ENCODE data around the gene ZC3H13. TPM values are rescaled to one million over a fixed set of nuclear protein-coding genes. Genes with fewer than 3 reads are reported as not detected.
A peak's percentile ranks its signal among the peaks of the same experiment; 100 is the strongest.

The ZC3H13 gene
- total and polyA plus RNA-seq, 7 experiments from 2014 or later: 34.4 to 67.0 (median 46.2) TPM

DNA sequence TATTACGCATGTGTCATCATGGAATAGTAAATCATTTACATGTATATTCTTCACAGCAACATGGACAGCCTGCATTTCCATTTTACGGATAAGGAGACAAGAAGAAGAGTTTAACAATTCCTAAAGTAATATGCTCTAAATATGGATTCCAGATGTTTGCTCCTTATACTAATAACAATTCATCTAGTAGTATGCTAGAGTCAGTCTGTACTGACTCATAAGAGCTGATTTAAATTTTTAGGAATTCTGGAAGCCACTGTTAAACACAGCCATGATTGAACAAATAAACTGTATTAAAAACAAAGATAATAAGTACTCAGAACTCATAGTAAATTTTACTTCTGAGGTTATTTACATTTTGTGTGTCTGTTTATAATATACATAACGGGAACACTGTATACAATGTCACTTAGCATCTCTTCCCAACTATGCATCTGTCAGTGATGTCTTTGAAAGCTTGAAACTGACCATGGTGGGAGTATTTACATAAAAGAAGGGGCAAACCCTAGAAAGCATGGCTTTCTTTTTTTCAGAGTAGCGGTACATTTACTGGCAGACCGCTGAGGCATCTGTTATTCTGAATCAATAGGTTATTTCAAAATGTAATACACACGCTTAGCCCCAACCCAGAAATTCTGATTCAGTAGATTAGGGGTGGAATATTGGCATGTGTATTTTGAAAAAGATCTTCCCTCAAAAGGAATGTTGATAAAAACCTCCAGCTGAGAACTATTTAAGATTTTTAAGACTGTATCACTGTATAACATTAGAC, 12.9 kb downstream of the ZC3H13 start:
- DNase-seq (no peak), ATAC-seq (no peak)
- intact Hi-C loops (cut with micrococcal nuclease): no loop called here
- no peak overlapping the region for H3K4me3 ChIP-seq (ENCODE audit: low read length)
- H3K36me3 Mint-ChIP-seq: peaks cover 11 to 65% (median 47%) of the 10 kb centered on the region in 5 donors
- POLR2A ChIA-PET: no interaction called here
- H3K27ac ChIP-seq (ENCODE audit: low read depth, low read length): no peak overlapping the region
- no peaks in the 10 kb centered on the region for H3K9me3 ChIP-seq (ENCODE audit: control insufficient read depth in 2 of 3, low read length in 3 of 3)
- peaks cover 0 to 35% (median 6%) of the 10 kb centered on the region in 7 donors for H3K4me1 Mint-ChIP-seq
- CTCF ChIA-PET: no interaction called here
- H3K4me1 ChIP-seq (ENCODE audit: control insufficient read depth in 2 of 2, insufficient read depth in 2 of 2, low read length in 2 of 2): no peaks in the 10 kb centered on the region
- no peak overlapping the region for H3K27ac Mint-ChIP-seq
- no peaks in the 10 kb centered on the region for H3K27me3 ChIP-seq (ENCODE audit: control insufficient read depth in 2 of 2, insufficient read depth in 2 of 2, low read length in 2 of 2)
- H3K4me3 Mint-ChIP-seq: no peak overlapping the region
- no peaks in the 10 kb centered on the region for H3K9me3 Mint-ChIP-seq
- H3K36me3 ChIP-seq (ENCODE audit: control insufficient read depth in 2 of 3, insufficient read depth in 3 of 3, low read length in 3 of 3): peaks cover 6 to 26% (median 16%) of the 10 kb centered on the region in 3 experiments
- H3K27me3 Mint-ChIP-seq: no peaks in the 10 kb centered on the region

DNA sequence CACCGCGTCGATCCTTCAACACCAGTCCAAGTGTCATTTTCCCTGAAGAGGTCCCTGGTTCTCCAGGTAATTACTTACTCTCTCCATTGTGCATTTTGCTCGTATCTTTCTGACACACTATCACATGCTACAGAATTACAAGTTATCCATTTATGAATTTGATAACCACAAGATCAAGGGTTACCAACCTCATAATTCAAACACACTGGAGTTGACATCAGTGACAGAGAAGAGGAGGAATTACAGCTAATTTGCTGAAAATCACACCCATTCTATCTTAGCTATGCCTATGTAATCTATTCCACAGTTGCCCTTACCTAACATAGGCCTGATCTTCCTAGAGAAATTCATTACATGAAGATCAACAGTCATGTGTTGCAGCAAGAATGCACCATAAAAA, 14.2 kb downstream of the ZC3H13 start:
- Mint-ChIP-seq H3K27ac (peak overlapping the region in 1 of 9 donors; percentile 75), H3K9me3 (no peaks in the 10 kb centered on the region), H3K27me3 (no peaks in the 10 kb centered on the region), H3K4me3 (no peak overlapping the region), H3K4me1 (peaks cover 2 to 36% (median 10%) of the 10 kb centered on the region in 7 donors), H3K36me3 (peaks cover 15 to 77% (median 60%) of the 10 kb centered on the region in 5 donors)
- H3K9me3 ChIP-seq (ENCODE audit: control insufficient read depth in 2 of 3, low read length in 3 of 3): no peaks in the 10 kb centered on the region
- H3K27ac ChIP-seq (ENCODE audit: low read depth, low read length): no peak overlapping the region
- DNase-seq: no peak
- POLR2A ChIA-PET: no interaction called here
- H3K27me3 ChIP-seq (ENCODE audit: control insufficient read depth in 2 of 2, insufficient read depth in 2 of 2, low read length in 2 of 2): no peaks in the 10 kb centered on the region
- no peak for ATAC-seq
- H3K4me1 ChIP-seq (ENCODE audit: control insufficient read depth in 2 of 2, insufficient read depth in 2 of 2, low read length in 2 of 2): no peaks in the 10 kb centered on the region
- CTCF ChIA-PET: no interaction called here
- peaks cover 6 to 26% (median 16%) of the 10 kb centered on the region in 3 experiments for H3K36me3 ChIP-seq (ENCODE audit: control insufficient read depth in 2 of 3, insufficient read depth in 3 of 3, low read length in 3 of 3)
- intact Hi-C loops (cut with micrococcal nuclease): no loop called here
- H3K4me3 ChIP-seq (ENCODE audit: low read length): no peak overlapping the region

DNA sequence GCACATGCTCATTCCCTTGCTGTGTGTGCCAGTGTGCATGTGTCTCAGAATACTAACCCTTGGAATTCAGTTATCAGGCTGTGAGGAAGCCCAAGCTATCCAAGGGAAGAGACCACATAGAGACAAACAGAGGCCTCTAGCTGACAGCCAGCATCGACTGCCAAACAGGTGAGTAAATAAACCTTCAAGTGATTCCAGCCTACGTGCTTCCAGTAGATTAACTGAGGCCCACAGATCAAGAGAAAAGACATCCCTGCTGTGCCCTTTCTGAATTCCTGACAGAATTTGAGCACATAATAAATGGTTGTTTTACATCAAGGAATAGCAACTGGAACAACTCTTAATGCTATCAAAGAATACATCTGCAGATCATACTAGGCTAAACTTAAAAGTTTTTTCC, 17.5 kb downstream of the ZC3H13 start:
- no peaks in the 10 kb centered on the region for H3K4me1 ChIP-seq (ENCODE audit: control insufficient read depth in 2 of 2, insufficient read depth in 2 of 2, low read length in 2 of 2)
- intact Hi-C loops (cut with micrococcal nuclease): loop anchor here in 1 of 2 donors (2.0 kb wide), 1 partner anchor 14 kb away; no protein-coding TSS in a partner anchor
- ATAC-seq: no peak
- peaks cover 10 to 47% (median 11%) of the 10 kb centered on the region in 7 donors for H3K4me1 Mint-ChIP-seq
- no peak overlapping the region for H3K4me3 ChIP-seq (ENCODE audit: low read length)
- H3K27ac ChIP-seq (ENCODE audit: low read depth, low read length): no peak overlapping the region
- H3K9me3 Mint-ChIP-seq: peaks cover 0 to 16% (median 1%) of the 10 kb centered on the region in 11 donors
- peaks cover 12 to 82% (median 74%) of the 10 kb centered on the region in 5 donors for H3K36me3 Mint-ChIP-seq
- H3K4me3 Mint-ChIP-seq: no peak overlapping the region
- H3K27me3 ChIP-seq (ENCODE audit: control insufficient read depth in 2 of 2, insufficient read depth in 2 of 2, low read length in 2 of 2): no peaks in the 10 kb centered on the region
- H3K9me3 ChIP-seq (ENCODE audit: control insufficient read depth in 2 of 3, low read length in 3 of 3): no peaks in the 10 kb centered on the region
- H3K27me3 Mint-ChIP-seq: no peaks in the 10 kb centered on the region
- POLR2A ChIA-PET: interaction anchor here (1.1 kb wide), 1 partner anchor 17 kb away, joined by 3 read pairs; the partner anchor contains the start of gene ZC3H13
- H3K27ac Mint-ChIP-seq: no peak overlapping the region
- CTCF ChIA-PET: interaction anchor here (1.2 kb wide), 1 partner anchor 91 kb away, joined by 4 read pairs; no protein-coding TSS in a partner anchor
- peaks cover 0 to 9% (median 6%) of the 10 kb centered on the region in 3 experiments for H3K36me3 ChIP-seq (ENCODE audit: control insufficient read depth in 2 of 3, insufficient read depth in 3 of 3, low read length in 3 of 3)
- DNase-seq: no peak

DNA sequence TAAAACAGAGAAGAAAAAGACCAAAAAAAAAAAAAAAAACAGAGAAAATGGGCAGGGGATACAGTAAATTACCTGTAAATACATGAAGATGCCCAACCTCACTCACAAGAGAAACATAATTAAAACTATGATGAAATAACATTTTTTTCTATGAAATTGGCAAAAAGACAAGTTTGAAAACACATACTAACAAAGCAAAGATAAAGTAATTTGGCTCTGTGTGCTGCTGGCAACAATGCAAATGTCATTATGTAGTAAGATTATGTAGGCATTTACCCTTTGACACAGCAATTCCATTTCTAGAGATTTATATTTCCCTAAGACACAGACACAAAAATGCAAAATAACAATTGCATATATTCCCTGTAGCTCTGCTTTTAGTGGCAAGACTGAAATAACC, 20.2 kb downstream of the ZC3H13 start:
- Histone ChIP-seq H3K4me3 (ENCODE audit: low read length) (no peak overlapping the region), H3K4me1 (ENCODE audit: control insufficient read depth in 2 of 2, insufficient read depth in 2 of 2, low read length in 2 of 2) (no peaks in the 10 kb centered on the region), H3K27me3 (ENCODE audit: control insufficient read depth in 2 of 2, insufficient read depth in 2 of 2, low read length in 2 of 2) (no peaks in the 10 kb centered on the region), H3K27ac (ENCODE audit: low read depth, low read length) (no peak overlapping the region), H3K36me3 (ENCODE audit: control insufficient read depth in 2 of 3, insufficient read depth in 3 of 3, low read length in 3 of 3) (no peaks in the 10 kb centered on the region), H3K9me3 (ENCODE audit: control insufficient read depth in 2 of 3, low read length in 3 of 3) (no peaks in the 10 kb centered on the region)
- Mint-ChIP-seq H3K36me3 (peaks cover 4 to 81% (median 79%) of the 10 kb centered on the region in 5 donors), H3K4me1 (peaks cover 9 to 59% (median 27%) of the 10 kb centered on the region in 7 donors), H3K27me3 (no peaks in the 10 kb centered on the region), H3K9me3 (peaks cover 0 to 22% (median 3%) of the 10 kb centered on the region in 11 donors), H3K4me3 (no peak overlapping the region), H3K27ac (no peak overlapping the region)
- no peak for DNase-seq
- CTCF ChIA-PET: no interaction called here
- POLR2A ChIA-PET: no interaction called here
- intact Hi-C loops (cut with micrococcal nuclease): no loop called here
- ATAC-seq: no peak

DNA sequence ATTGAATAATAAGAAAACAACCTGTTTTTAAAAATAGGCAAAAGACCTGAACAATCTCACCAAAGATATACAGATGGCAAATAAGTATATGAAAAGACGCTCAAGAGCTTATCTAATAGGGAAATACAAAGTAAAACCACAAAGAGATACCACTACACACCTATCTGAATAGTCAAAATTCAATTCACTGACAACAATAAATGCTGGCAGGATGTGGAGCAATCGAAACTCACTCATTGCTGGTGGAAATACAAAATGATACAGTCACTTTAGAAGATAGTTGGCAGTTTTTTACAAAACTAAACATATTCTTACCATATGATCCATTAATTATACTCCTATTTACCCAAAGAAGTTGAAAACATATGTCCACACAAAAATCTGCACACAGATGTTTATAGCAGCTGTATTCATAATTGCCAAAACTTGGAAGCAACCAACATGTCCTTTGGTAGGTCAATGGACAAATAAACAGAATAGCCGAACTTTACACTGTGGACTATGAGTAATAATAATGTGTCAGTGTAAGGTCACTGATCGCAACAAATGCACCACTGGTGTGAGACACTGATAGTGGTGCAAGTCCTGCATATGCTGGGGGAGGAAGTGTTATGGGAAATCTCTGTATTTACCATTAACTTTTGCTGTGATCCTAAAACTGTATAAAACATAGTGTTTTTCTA, 20.8 kb downstream of the ZC3H13 start:
- H3K36me3 ChIP-seq (ENCODE audit: control insufficient read depth in 2 of 3, insufficient read depth in 3 of 3, low read length in 3 of 3): no peaks in the 10 kb centered on the region
- POLR2A ChIA-PET: interaction anchor here (0.7 kb wide), 1 partner anchor 20 kb away, joined by 5 read pairs; the partner anchor contains the start of gene ZC3H13
- H3K27ac Mint-ChIP-seq: no peak overlapping the region
- DNase-seq: no peak
- intact Hi-C loops (cut with micrococcal nuclease): no loop called here
- H3K9me3 Mint-ChIP-seq: peaks cover 0 to 22% (median 3%) of the 10 kb centered on the region in 11 donors
- no peaks in the 10 kb centered on the region for H3K4me1 ChIP-seq (ENCODE audit: control insufficient read depth in 2 of 2, insufficient read depth in 2 of 2, low read length in 2 of 2)
- ATAC-seq: no peak
- H3K27me3 ChIP-seq (ENCODE audit: control insufficient read depth in 2 of 2, insufficient read depth in 2 of 2, low read length in 2 of 2): no peaks in the 10 kb centered on the region
- peaks cover 4 to 77% (median 76%) of the 10 kb centered on the region in 5 donors for H3K36me3 Mint-ChIP-seq
- peaks cover 9 to 62% (median 29%) of the 10 kb centered on the region in 7 donors for H3K4me1 Mint-ChIP-seq
- no peaks in the 10 kb centered on the region for H3K27me3 Mint-ChIP-seq
- no peak overlapping the region for H3K4me3 ChIP-seq (ENCODE audit: low read length)
- no peak overlapping the region for H3K4me3 Mint-ChIP-seq
- CTCF ChIA-PET: no interaction called here
- H3K9me3 ChIP-seq (ENCODE audit: control insufficient read depth in 2 of 3, low read length in 3 of 3): no peaks in the 10 kb centered on the region
- H3K27ac ChIP-seq (ENCODE audit: low read depth, low read length): no peak overlapping the region

DNA sequence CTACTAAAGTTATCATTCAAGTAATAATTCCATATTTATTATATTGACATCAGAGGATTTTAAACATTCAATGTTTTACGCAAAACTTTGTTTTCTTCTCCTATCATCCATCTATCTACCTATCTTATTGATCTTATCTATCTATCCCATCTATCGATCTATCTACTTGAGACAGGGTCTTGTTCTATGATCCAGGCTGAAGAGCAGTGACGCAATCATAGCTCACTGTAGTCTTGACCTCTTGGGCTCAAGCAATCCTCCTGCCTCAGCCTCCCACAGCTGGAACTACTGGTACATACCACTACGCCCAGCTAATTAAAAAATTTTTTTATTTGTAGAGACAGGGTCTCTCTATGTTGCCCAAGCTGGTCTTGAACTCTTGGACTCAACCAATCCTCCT, 27.4 kb downstream of the ZC3H13 start:
- Histone ChIP-seq H3K4me1 (ENCODE audit: control insufficient read depth in 2 of 2, insufficient read depth in 2 of 2, low read length in 2 of 2) (no peaks in the 10 kb centered on the region), H3K27me3 (ENCODE audit: control insufficient read depth in 2 of 2, insufficient read depth in 2 of 2, low read length in 2 of 2) (no peaks in the 10 kb centered on the region), H3K36me3 (ENCODE audit: control insufficient read depth in 2 of 3, insufficient read depth in 3 of 3, low read length in 3 of 3) (peaks cover 0 to 3% (median 0%) of the 10 kb centered on the region in 3 experiments), H3K27ac (ENCODE audit: low read depth, low read length) (no peak overlapping the region), H3K9me3 (ENCODE audit: control insufficient read depth in 2 of 3, low read length in 3 of 3) (no peaks in the 10 kb centered on the region), H3K4me3 (ENCODE audit: low read length) (no peak overlapping the region)
- DNase-seq: no peak
- Mint-ChIP-seq H3K4me1 (peaks cover 4 to 30% (median 24%) of the 10 kb centered on the region in 7 donors), H3K36me3 (peaks cover 5 to 42% (median 21%) of the 10 kb centered on the region in 5 donors), H3K9me3 (peaks cover 0 to 6% (median 0%) of the 10 kb centered on the region in 11 donors), H3K4me3 (no peak overlapping the region), H3K27ac (no peak overlapping the region), H3K27me3 (no peaks in the 10 kb centered on the region)
- POLR2A ChIA-PET: no interaction called here
- ATAC-seq: no peak
- CTCF ChIA-PET: no interaction called here
- intact Hi-C loops (cut with micrococcal nuclease): no loop called here

All from naive thymus-derived CD4-positive, alpha-beta T cell (primary cell).